Activated CD4-positive, alpha-beta T cell treated with anti-CD3 and anti-CD28 coated beads for 4 hours (primary cell): ENCODE results near the gene MMP24.
A peak's percentile ranks its signal among the peaks of the same experiment; 100 is the strongest.
"Not testable (repeated sequence)": the region's sequence is repeated elsewhere in the genome, so short reads cannot be mapped to it uniquely, and the experiment has no call there.

ENCODE experiments used
- DNase-seq, 2 donors: peaks; one replicate each; pipeline ENCODE4 v3.0.0-alpha.2; 2020

Gene MMP24

DNA sequence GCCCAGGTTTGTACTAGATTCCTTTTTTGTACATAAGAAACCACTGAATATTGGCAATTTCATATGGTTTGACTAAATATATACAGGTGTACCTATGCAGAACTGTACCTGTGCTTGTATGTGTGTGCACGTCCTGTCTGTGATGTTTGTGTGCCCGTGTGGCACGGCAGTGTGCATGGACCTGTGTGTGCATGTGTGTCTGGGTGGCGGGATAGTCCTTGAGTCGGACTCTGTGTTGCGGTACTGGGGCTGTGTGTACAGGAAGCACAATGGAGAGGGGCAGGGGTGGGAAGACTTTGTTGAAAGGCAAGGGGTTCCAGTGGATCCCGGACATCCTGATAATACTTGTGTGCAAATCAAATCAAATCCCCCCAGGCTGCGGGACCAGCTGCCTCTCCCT, 69.2 kb downstream of the MMP24 start:
- no peak for DNase-seq

DNA sequence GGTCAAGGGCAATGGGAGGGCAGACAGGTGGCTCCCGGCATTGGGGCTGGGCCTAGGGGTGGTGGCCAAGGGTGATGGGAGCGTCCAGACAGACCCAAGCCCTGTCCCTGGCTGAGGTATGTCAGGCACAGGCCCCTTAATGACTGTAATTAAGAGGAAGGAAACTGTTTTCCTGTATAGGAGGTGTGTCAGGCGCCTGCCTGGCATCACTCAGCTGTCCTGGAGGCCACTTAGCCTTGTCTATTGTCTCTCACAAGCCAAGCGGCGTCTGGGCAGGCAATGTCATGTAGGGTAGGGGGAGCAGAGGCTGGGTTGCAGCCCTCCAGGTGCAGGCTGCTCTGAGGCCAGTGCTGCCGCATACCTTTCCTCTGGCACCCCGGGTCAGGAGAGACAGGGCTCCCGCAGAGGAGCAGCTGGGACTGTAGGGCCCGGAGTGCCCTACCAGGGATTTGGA, 69.6 kb downstream of the MMP24 start:
- no peak for DNase-seq

DNA sequence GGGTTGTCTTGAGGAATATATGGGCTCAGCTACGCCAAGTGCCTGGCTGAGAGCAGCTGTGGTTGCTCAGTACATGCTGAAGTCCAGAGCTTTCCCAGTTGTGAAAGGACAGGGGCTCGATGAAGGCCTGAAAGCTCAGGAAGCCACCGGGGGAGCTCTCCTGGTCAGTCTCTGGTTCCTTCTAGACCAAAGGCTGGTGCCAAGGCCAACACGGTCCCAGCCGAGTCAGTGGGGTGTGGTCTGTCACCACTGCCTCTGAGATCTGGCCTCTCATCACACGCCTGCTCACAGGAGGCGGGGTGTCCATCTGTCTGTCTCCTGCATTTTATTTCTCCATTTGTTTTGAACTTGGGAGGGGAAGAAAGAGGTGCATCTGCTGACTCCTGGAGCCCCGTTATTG, 70.7 kb downstream of the MMP24 start:
- no peak for DNase-seq

DNA sequence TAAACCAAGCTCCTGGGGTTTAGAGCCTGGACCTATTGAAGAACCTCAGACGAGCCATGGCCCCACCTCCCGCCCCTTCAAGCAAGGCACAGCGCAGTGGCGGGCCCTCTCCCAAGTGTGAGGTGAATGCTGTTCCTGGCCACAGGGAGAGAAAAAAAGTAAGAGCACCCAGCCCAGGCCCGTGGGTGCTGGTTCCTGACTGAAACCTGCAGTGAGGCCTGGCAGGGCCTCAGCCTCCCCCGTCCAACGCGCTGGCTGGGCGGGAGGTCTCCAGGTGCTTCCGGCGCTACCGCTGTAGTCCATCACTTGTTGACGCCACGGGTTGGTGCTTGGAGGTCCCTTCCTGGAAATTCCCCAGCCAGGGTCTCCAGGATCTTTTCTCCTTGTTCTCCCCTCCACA, 71.2 kb downstream of the MMP24 start:
- no peak for DNase-seq

DNA sequence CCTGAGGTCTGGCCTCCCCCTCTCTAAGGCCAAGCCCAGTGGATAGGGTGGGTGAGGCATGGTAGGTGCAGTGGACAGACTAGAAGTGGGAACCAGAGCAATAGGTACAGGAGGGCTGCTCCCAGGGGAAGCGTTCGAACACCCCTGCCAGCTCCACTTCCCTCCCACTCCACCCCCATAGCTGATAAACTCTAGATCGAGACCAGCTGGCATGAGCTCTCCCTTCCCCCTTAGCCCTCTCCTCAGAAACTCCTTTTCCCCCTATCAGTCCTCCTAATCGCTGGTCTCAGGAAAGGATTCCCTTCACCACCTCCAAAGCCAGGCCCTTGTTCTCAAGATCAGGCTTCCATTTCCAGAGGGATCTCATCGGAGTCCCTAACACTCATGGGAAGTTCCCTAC, 71.8 kb downstream of the MMP24 start:
- no peak for DNase-seq

DNA sequence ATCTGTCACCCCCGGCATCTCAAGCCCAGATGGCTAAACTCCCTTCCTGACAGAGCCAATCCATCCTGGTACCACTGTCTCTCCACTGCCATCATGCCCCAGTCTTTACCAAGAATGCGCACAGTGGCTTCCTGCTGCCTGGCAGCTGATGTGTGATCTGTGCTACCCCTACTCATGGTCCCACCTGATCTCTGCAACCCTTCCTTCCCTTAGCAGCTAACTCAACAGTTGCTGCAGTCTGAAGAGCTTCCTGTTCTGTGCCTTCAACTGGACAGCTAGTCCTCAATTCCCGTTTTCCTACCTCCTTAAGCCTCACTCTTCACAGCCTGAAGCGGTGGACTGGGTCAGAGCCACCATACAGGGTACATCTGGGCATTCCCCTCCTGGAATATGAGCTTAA, 73.3 kb downstream of the MMP24 start:
- DNase-seq = no peak

DNA sequence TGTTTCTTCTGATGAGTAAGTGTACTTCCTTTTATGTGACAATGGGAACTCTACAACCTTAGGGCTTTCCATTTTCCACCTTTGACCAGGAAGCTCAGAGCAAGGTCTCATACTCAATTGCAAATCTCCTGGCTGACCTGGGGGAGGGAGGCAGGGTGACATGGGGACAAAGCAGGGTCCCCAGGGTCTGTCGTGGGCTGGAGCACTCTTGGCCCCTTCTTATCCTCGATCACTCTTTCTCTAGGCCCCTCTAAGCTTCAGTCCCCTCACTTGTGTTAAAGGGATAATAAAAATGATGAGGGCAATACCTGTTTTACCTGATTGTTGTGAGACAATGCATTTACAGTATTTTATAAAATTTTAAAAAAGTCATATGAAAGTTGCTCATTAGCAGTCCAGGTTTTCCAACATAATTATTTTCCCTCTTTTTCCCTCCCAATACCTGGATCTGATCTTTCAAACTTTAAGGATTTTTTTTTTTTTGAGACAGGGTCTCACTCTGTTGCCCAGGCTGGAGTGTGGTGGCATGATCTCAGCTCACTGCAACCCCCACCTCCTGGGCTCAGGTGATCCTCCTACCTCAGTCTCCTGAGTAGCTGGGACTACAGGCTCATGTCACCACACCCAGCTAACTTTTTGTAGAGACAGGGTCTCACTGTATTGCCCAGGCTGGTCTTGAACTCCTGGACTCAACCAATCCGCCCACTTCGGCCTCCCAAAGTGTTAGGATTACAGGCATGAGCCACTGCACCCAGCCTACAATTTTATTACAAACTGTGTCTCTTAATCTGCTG, 74.2 kb downstream of the MMP24 start:
- no peak for DNase-seq

DNA sequence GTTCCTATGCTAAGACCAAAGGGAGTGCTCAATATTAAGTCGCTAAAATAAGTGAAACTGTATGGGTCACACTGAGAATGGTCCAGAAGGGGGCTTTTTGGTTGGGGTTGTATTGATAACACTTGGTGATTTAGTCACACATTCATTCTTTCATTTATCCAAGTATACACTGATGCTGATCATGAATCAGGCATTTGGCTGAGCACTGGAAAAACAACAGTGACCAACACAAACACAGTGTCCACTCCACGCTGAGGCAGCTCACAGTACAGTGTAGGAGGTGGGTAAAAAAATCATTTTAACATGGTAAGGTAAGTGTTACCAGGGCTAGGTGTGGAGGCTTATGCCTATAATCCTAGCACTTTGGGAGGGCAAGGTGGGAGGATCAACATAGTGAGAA, 74.9 kb downstream of the MMP24 start:
- no peak for DNase-seq

DNA sequence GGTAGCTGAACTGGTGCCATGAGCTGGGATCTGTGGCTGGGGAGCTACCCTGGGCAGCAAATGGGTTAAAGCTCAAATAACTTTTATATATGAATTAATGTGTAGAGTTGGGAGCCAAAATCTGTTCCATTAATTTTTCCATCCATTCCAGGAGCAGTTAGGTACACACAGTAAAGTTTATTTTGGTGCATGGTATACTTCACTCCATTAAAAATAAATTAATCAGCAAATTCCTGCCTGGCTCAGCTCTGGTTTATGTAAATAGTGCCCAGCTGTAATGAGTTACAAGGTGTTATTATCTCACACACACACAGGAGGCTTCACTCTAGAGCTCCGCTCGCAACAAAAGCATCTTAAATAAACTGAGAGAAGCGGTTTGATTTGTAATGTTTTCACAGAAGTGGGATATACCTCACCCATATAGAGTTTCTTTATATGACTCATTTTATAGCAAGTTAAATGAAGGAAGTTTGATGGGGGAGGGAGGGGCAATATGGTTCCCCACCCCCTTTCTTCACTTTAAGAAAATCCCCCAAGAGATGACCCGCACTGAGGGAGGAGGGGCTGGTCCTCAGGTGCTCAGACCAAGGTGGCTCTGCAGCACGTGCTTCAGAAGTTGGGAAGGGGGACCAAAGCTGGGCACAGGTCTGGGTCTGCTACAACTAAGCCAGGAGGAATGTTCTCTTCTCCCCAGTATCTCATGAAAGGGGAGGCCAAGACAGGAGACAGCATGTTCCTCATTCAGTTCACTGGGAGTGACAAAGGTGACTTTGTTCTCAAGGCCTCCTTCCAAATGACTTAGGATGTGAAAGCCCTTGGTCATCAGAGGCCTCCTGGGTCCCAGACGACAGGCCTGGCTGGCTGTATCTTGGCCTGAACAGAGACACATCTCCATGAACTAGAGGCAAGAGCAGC, 76.2 kb downstream of the MMP24 start:
- no peak for DNase-seq

DNA sequence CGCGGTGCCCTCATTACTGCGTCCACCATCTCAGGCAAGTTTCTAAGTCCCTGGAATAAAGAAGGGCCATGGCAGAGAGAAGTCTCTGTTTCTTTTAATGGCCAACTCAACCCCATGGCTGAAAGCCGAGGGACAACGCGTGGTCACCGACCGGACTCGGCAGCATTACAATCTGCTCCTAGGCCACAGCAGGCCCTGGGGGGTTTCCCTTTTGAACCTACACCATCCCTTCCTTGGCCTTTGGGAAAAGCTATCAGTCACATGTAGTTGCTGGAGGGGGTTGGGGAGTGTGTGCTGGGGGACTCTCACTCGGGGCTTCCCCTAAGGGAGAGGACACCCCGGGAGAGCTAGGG, 76.9 kb downstream of the MMP24 start:
- no peak for DNase-seq

DNA sequence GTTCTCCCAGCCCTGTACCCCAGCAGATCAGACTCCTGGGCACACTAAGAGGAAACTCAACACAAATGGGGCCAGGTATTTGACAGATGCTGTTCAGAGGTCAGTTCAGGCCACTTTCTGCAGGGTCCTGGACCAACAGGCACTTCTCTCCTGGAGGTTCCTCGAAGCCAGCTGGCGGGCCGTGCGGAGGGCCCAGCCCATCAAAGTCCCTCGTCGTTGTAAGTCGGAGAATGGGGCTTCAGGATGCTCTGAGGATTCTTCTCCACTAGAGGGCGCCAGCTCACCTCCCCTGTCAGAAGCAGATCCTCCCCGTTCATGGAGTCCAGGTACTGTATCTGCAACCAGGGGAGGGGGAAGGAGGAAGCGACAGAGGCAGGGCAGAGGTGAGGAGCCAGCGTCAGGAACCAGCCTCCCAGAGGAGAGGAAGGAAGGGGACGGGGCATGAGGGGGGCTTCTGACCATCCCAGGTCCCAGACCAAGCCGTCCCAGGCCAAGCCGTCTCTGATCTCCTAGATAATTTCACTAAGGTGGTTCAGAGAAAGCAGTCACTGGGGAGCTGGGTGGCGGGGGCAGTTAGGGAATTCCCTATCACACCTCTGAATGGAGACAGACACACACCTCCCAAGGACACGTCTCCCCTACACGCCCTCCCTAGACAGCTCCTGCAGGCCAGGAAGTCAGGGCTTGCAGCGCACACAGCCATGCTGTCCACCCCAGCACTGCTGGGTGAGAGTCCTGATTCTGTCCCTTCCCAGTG, 77.4 kb downstream of the MMP24 start:
- peak; percentile 73 to 83 for DNase-seq

DNA sequence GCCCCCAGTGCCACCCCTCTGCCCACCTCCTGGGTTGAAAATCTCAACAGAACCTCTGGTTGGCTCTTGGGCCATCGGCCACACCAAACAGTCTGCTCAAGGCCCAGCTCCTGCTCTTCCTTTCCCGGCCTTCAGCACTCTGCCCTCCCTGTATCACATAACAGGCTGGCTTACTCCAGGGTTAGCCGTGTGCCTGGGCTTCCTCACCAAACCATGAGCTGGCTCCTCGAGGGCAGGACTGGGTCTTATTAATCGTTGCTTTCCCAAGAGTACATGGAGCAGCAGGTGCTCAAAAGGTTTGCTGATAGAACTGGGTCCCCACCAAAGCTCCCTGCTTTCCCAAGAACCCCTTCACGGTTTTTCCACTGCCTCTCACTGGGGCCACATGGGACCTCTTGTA, 78.5 kb downstream of the MMP24 start:
- DNase-seq = no peak

DNA sequence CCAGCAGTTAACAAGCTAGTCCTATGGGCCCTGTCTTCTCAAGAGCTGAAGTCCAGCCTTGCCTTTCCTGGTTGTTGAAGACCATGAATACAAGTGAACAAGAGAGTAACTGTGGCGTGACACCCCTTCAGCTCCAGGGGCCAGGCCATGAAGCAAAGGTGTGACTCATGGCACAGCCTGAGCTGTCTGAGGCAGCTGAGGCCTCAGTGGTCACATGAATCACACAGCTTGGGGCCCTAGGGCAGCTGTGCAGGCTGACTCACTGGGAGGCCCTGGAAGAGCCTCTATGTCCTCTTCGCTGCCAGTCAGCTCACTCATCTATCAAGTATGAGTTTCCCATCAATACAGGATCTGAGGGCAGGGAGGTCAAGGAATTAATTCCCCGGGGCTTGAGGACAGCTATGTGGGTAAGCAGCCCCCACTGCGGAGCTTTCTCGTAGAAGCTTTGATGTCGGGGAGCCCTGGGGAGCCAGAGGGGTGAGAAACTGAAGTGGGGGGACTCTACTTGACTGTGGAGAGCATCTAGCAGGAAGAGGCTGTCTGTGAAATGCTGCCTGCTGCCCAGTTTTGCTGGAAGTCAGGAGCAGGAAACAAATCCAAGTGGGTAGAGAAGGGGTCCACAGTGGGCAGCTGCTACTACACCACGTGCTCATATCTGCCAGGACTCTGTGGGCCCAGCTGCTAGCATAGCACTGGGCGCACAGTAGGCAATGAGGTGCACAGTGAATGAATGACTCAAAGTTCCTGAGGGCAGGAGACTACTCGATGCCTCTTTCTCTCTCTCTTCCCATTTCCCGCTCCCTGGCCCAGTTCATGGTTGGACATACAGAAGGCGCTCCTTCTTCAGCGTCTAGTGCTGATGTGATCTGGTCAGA, 79.4 kb downstream of the MMP24 start:
- peak in 1 of 2 donors; percentile 46 for DNase-seq

DNA sequence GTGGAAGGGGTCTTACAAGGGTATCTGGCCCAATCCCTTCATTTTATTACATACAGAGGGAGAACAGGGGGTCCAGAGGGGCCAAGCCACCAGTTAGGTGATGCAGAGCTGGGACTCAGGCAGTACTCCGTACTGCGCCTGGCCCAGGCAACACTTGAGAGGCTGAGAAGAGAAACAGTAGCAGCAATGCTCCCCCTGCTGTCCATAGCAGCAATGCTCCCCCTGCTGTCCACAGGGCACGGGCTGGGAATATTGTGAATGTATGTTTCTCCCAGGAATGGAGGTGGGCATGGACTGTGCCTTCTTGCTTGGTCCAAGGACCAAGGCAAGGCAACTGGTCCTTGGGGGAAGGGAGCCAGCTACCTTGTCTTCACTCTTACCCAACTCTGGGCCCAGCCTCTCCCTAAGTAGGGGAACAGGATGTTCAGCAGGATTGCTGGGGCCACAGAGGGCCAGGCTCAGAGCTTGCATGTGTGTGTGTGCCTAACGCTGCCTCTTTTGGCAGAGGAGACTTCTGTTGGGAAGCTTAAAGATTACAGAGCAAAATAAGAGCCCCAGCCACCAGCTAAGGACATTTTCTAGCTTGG, 80.5 kb downstream of the MMP24 start:
- DNase-seq = peak; percentile 20

DNA sequence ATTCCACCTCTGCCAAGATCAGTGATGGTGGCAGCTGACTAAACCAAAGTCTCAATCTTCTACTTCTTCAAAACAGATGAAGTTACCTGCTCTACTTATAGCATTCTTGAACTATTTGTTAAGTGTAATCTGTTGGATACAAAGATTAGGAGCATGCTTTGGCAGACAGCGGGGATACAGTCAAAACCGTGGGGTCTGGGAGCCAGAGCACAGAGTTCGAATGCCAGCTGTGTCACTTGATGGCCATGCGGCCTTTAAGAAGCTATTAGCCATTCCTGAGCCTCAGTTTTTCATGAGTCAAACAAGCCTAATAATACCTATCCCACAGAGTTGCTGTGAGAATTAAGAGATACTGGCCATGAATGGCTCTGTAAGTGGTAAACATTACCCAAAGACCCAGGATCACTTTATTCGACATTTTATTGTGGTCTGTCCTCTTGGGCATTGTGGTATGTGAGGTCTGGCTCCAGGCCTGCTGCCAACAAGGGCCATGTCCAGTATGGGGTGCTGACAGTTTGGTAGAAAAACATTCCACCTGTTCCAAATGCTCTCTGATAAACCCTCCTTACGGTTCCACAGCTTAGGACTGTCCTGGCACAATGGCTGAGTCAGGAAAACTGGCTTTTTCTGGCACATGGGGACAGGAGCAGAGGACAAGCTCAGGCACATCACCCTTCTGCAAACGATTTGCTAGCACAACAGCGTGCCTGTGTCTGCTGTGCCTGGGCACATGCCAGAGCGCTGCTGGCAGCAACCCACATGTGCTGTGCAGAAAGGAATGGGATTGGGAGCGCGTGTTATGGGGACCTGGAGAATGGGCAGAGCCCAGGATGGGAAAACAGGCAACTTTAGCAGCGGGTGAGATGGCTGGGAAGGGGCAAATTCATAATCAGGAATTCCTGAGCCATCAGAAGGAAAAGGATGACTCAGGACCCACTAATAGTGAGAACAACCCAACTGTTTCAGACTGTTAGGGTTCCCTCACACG, 81.5 kb downstream of the MMP24 start:
- no peak for DNase-seq

DNA sequence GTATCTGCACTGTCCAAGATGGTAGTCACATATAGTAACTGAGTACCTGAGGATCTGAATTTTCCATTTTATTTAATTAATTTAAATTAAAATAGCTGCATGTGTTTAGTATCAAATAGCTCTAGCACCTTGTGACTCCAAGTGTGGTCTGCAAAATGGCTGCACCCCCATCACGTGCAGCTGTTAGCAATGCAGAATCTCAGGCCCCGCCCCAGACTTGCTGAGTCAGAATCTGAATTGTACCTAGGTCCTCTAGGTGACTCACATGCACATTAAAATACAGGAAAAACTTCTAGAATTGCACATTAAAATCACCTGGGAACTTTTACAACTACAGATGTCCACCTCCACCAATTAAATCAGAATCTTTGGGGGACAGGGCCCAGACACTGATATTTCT, 84.9 kb downstream of the MMP24 start:
- DNase-seq = peak; percentile 17 to 22

DNA sequence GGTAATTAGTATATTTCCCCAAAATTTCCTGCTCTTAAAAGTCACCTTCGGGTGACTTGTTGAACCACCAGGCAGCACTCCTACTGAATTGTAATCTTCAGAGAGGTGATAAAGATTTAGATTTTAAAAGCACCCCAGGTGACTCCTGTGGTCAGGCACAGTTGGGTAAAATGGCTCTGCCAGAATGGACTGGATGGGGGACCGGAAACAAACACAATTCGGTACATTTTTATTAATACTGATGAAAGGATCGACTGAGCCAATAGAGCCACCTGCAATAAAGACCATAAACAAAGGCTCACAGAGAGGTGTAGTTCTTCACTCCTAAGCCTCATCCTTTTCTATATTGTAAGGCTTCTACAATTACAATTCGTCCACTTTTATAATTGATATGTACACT, 85.3 kb downstream of the MMP24 start:
- no peak for DNase-seq

DNA sequence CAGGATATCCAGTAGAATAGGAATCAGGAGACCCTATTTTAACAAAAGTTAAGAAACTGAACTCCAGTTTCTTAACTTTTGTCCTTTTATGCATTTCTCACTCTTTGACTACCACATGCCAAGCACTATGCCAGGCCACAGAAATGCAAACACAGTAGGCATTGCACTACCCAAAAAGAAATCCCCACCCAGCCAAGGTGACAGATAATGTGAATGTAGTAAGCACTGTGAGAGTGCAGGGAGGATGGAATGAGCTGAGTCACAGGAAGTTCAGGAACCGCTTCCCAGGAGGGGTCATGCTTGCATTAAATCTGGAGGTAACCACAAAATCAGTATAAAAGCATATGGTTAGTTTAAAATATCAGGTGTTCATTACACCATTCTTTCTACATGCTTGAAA, 85.8 kb downstream of the MMP24 start:
- no peak for DNase-seq

DNA sequence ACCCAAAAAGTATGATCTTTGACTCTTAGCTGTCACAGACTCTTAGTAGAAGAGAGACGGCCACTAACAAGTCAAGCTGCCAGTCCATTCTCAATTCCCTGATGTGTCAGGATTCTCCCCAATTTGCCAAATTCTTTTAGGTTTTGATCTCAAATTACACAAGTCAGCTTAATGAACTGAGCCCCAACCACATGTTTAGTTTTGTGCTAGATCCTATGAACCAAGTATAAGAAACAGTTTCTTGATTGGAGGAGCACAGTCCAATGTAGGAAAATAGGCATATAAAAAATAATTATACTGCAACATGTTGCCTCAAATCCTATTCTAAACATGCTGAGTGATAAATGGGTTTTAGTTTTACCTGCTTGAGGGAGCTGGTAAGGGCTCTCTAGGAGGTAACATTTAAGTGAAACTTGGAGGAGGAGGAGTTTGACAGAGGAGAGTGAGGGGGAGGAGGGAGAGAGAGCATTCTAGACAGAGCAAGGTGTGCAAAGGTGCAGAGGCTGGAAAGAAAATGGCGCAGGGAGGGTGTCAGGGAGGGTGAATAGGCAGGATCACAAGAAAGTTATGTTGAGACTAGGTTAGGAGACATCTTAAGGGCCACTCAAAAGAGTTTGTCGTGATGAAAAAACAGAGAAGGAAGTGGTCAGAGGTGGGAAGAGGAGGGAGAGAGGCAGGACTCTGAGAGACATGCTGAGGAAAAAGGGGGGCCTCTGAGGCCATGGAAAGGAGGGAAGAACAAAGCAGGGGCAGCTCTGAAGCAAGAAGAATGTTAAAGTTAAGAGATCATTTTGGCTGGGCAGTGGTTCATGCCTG, 88.5 kb downstream of the MMP24 start:
- no peak for DNase-seq

DNA sequence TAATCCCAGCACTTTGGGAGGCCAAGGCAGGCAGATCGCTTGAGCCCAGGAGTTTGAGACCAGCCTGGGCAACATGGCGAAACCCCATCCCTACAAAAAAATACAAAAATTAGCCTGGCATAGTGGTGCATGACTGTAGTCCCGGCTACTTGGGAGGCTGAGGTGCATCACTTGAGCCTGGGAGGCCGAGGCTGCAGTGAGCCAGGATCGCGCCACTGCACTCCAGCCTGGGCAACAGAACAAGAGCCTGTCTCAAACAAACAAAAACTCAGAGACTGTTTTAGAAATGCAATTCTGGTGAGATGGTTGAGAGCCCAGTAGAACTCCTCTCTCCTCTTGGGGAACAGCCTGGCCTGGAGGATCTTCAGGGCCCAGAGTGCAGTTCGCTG, 89.1 kb downstream of the MMP24 start:
- DNase-seq = not testable (repeated sequence)
